NCI-H526 treated with DMSO at 0.1 percent for 48 hours (cell line): Measurements from ENCODE around the gene MED25.
A peak's percentile ranks its signal among the peaks of the same experiment; 100 is the strongest.

ENCODE experiments used
- DNase-seq: peaks from one replicate; lab custom pipeline; 2025; lab: John Stamatoyannopoulos, UW

Gene MED25

DNA sequence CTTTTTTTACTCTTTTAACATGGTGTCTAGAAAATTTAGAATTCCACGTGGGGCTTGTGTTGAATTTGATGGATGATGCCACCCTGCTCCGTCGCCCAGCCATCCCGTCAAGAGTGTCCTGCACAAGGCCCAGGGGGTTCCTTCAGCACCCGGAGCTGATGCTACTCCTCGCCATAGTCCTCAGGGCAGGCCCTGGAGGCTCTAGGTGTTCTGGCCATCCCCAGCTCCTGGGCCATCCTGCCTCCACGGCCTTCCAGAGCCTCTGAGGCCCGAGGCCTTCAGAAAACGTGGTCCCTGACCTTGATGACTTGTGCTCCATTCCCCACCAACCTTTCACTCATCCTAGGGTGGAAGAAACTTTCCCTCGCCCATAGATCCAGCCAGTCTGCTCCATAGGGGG, 55.7 kb downstream of the MED25 start:
- DNase-seq, result no peak

DNA sequence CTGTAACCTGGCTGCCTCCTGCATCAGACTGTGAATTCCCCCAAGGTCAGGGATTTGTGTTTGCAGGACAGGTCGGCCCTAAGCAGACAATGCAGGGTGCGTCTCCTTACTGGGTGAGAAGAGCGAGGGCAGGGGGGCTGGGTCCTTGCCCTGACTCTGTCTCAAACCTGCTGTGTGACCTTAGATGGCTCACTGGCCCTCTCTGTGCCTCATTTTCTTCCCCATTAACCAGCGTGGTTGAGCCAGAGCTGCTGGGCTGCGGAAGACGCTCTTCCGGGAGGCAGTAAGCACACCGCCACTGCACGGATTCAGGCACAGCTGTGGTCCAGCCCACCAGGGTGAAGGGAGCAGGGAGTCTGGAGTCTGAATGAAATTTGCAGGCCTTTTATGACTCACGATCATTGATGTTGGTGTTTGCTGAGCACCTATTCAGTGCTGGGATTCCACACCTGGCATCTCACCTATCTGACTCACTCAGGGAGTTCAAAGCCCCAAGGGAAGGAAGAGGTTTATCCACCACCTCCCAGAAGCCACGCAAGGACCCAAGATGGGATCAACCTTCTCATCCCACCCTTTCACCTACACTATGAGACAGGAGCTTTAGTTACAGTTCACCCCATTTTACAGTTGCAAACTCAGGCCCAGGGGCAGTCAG, 56.5 kb downstream of the MED25 start:
- no peak for DNase-seq

DNA sequence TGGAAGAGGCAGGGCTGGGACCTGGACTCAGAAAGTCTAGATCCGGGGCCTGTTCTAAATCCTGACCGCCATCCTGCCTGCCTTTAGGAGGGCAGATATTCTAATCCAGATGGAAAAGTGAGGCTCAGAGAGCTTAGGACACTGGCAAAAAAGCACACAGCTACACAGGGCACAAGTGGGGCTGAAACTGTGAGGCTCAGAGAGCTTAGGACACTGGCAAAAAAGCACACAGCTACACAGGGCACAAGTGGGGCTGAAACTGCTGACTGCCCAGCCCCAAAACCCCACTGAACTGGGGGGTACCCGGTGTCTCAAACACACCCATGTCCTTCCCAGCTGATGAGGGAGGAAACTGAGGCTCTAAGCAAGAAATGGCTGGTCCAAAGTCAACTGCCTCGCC, 57.1 kb downstream of the MED25 start:
- DNase-seq, result no peak

DNA sequence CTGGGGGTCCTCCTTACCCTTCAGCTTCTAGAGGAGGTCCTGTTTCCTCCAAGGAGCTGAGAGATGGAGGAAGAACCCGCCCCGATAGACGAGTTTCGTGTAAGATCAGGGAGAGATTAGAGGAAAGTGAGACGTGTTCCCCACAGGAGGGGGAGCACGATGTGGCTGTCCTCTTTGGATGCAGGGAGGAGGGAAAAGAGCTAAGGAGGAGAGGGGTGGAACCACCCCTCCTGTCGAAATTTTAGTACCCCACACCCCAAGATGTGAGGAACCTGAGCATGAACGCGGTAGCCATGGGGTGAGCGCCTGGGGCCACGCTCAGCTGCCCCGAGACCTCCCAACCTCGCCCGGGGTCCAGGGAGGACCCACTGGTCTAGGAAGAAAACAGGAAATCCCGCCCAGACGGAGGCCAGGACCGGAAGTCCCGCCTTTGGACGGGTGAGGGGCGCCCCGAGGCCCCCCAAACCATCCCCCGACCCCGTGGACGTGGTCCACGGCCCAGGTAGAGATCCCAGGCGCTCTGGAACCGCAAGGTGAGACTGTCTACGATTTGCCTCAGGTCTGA, 57.9 kb downstream of the MED25 start:
- DNase-seq, result no peak

DNA sequence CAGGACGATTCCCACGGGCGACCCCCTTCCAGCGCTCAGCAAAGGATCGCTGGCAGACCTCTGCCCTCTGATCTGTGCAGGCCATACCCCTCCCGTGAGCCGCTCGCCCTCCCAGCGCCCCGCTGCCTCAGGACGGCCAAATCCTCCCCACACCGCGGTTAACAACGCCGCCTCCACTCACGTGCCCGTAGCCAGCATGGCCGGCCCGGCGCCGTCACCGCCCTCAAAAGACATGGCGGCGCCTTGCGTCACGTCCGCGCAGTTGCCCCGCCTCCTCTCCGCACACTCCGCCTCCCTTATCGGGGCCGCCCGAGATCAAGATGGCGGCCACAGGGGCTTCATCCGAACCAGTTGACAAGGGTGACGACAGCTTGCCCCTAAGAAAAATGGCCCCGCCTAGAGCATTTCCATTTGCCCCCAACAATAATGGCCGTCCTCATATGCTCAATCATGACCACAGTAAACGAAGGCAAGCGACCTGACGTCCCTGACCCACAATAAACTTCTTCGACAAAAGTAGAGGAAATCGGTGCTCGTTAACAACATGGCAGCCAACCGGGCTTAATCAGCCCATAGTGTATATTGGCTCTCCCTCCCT, 58.4 kb downstream of the MED25 start:
- DNase-seq, result peak; percentile 97

DNA sequence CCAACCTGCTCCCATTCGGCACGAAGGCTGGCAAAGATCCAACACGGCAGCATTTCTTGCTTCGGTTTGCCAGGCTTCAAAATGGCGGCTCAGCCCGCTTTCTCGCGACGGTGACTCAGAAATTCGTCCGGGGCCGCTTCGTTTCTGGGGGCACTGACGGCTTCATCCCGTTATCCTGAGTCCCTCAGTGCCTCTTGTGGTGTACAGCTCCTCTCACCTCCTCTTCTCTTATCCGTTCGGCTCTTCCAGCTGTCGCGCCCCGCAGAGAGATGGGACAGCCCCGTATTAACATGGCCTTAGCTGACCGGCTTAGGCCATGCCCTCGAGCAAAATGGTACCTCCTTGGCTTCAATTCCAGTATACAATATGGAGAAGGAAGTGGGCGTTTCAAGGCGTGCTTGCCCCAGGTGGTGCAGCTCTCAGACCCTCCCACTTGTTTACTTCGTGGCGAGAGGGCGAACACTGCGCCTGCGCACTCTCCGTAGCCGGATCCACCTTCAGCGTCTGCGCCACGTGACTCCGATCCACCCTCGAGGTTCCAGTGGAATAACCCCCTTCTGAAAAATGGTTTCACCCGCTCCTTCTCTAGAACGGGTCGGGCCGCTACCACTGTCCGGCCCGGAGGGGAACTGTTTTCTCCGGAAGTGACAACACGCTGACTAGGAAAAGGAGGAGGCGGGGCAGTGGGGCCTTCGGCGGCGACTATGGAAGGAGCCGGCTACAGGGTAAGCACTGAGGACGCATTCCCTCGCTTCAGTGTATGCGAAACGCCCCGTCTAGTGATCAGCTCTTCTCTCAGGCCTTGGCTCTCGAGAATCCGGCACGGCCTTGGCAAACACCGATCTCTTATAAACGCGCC, 59.2 kb downstream of the MED25 start, which contains the start of the genes AKT1S1 and TBC1D17:
Gene AKT1S1, minus strand, starts transcription at position 336 of the 859 bp plus-strand sequence. CDS start 4,060 bp downstream, outside the sequence.
Gene TBC1D17, plus strand, starts transcription at position 683 of the 859 bp plus-strand sequence. Its CDS starts 22 bp downstream, at position 705.
- peak; percentile 99 for DNase-seq

GRCh38 chr19:49877879-49878743, 60.0 kb downstream of the MED25 start:
- peak; percentile 93 for DNase-seq

DNA sequence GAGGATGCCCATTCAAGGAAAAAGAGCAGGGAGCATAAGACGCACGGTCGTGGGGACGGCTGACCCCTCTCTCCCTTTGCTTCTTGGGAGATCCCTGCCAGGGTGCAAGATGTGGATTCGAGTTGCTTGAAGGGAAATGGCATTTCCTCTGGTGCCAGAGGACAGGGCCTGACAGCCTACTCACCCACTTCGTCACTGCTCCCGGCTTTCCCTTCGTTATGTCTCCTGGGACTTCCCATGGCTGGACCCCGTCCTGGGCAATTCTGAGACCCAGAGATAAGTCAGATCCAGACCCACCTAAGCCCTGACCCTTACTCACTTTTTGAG, 60.6 kb downstream of the MED25 start:
- DNase-seq, result no peak

DNA sequence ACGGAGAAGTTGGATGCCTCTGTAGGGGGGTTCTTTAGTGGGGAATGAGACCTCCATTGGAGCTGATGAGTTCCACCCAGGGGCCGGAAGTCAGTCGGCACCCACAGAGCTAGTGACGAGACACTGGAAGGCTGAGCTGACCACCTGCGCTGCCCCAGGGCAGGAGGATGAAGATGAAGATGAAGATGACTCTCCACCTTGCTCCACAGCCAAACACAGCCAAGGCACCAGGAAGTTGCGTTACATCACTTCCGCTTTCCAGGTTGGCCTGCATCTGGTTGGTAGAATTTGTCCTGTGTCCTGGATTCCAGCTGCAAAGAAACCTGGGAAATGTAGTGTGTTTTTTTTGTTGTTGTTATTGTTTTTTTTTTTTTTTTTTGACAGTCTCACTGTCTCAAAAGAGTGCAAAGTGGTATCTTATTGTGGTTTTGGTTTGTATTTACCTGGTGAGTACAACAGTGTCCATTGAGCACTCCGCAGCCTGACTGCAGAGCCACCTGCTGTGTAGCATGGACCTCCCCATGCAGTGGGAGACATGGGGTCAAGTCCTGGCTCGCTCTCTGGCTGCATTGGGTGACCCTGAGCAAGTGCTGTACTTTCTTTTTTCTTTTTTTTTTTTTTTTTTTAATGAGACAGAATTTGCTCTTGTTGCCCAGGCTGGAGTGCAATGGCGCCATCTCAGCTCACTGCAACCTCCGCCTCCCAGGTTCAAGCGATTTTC, 61.3 kb downstream of the MED25 start:
- DNase-seq, result no peak

GRCh38 chr19:49880162-49880869, 62.2 kb downstream of the MED25 start:
- DNase-seq, result no peak

DNA sequence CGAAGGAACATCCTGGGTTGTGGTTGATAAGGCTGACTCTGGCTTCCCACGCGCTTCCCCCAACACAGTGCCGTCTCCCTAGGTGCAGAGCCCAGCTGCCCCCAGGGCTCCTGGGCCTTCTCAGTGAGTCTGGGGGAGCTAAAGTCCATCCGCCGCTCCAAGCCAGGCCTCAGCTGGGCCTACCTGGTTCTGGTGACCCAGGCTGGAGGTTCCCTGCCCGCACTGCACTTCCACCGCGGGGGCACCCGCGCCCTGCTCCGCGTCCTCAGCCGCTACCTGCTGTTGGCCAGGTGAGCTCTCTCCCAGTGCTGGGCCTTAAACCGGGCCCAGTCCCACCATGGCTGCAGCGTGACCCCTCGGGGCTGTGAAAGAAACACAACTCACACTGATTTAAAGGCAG, 63.1 kb downstream of the MED25 start:
- DNase-seq, result no peak

GRCh38 chr19:49881672-49882394, 63.7 kb downstream of the MED25 start:
- DNase-seq, result no peak

- no peak for DNase-seq
Observed at GRCh38 chr19:49882643-49883042, 64.6 kb downstream of the MED25 start.

DNA sequence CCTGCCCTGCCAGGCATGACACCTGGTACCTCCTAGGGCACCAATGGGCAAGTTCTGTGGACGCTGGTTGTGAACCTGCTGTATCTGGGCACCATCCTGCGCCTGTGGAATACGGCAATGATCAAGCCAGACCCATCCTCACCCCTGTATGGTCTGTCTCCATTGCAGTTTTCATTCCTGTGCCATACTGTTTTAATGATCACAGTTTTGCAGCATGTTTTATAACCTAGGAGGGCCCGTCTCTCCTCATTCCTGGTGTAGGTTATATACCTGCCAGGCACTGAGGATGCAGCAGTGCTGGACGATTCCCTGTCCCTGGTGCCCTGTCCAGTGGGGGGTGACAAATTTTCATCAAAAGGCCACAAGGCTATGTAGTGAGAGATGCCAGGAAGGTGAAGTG, 65.0 kb downstream of the MED25 start:
- no peak for DNase-seq

- no peak for DNase-seq
Observed at GRCh38 chr19:49884109-49884508, 66.0 kb downstream of the MED25 start.

DNA sequence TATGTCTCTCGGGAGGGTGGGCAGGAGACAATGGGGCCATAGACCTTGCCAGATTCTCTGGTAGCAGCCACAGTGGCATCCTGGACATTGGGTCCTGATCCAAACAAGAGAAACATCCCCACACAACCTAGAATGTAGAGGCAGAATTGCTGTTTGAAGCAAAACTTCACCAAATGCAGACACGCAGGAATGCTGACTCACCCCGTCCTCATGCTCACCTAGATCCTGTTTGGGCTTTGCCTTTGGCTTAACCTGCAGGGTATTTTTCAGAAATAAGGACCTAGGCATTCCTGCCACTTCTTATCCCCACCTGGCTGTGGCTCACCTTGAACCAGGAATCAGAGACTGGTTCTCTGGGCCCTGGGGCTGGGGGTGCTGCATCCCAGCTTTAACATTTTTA, 66.7 kb downstream of the MED25 start:
- DNase-seq, result no peak
